Suprapubic skin (tissue), 4 donors: ENCODE data around the gene ME3.

Experiments
- POLR2A ChIP-seq, 2 donors: fragments of 450-650 bp; IDR thresholded peaks; one replicate each; pipeline ENCODE4 v1.6.1; 2017; ENCODE audit warnings: antibody characterized with exemption in 2 of 2, mild to moderate bottlenecking in 2 of 2, moderate library complexity in 2 of 2
- POLR2AphosphoS5 ChIP-seq, 3 donors: sonication (generic); formaldehyde crosslinking; IDR thresholded peaks; one replicate each; pipeline ENCODE4 v1.6.1; 2017; ENCODE audit warnings: antibody characterized with exemption in 3 of 3
- TF ChIP-seq, protein P1 (sequence below), 2 donors: fragments of 200-600 bp in 1 of 2; fragments of 450-650 bp in 1 of 2; sonication (generic) in 1 of 2; IDR thresholded peaks; one replicate each; pipeline ENCODE4 v1.5.1; 2016 to 2019; ENCODE audit warnings: antibody characterized with exemption in 2 of 2, mild to moderate bottlenecking in 1 of 2, moderate library complexity in 1 of 2

GRCh38 chr11:86641537-86642261 is 30.7 kb downstream of the ME3 start:
- TF ChIP-seq, protein P1, sequence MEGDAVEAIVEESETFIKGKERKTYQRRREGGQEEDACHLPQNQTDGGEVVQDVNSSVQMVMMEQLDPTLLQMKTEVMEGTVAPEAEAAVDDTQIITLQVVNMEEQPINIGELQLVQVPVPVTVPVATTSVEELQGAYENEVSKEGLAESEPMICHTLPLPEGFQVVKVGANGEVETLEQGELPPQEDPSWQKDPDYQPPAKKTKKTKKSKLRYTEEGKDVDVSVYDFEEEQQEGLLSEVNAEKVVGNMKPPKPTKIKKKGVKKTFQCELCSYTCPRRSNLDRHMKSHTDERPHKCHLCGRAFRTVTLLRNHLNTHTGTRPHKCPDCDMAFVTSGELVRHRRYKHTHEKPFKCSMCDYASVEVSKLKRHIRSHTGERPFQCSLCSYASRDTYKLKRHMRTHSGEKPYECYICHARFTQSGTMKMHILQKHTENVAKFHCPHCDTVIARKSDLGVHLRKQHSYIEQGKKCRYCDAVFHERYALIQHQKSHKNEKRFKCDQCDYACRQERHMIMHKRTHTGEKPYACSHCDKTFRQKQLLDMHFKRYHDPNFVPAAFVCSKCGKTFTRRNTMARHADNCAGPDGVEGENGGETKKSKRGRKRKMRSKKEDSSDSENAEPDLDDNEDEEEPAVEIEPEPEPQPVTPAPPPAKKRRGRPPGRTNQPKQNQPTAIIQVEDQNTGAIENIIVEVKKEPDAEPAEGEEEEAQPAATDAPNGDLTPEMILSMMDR (IDR thresholded peaks at IDR 0.05), result no peak
- no peak for TF ChIP-seq POLR2AphosphoS5 (IDR thresholded peaks at IDR 0.05)
- no peak for TF ChIP-seq POLR2A (IDR thresholded peaks at IDR 0.05)
